OCI-LY7 (cell line): ENCODE results near the gene SLC25A31. TPM values are rescaled to one million over a fixed set of nuclear protein-coding genes. Genes with fewer than 3 reads are reported as not detected.

Experiments
- BruUV-seq: library from RNA; stranded (reverse); fragments of 400-500 nt; replicated peaks from 2 replicates; lab custom pipeline; 2021; lab: Mats Ljungman, UMichigan
- CTCF ChIA-PET: fragments of 300-600 bp; sonication (Branson Sonifier 250); formaldehyde crosslinking; loops from one replicate; lab custom pipeline; 2022; ENCODE audit warnings: antibody characterized with exemption; ENCODE audit not compliant: unreplicated experiment; lab: Charles Lee
- POLR2A ChIA-PET: fragments of 300-600 bp; sonication (Branson Sonifier 250); formaldehyde crosslinking; loops from one replicate; lab custom pipeline; 2022; ENCODE audit warnings: antibody characterized with exemption; lab: Charles Lee
- DNase-seq: peaks from one replicate; pipeline ENCODE4 v3.0.0-alpha.2; 2015; ENCODE audit warnings: low spot score
- H2AFZ ChIP-seq: fragments of 200-600 bp; sonication (generic), shearing (Covaris generic); 2 replicates; pipeline ENCODE4 v1.6.1; 2014; ENCODE audit warnings: mild to moderate bottlenecking, antibody characterized with exemption, low read length, moderate library complexity
- H3K27ac ChIP-seq: fragments of 200-600 bp; sonication (generic); 2 replicates; pipeline ENCODE4 v1.5.1; 2014; ENCODE audit warnings: mixed run types, low read depth, mild to moderate bottlenecking, moderate library complexity, low read length, inconsistent platforms; ENCODE audit not compliant: poor library complexity, severe bottlenecking
- H3K36me3 ChIP-seq: fragments of 200-600 bp; sonication (generic); 2 replicates; pipeline ENCODE4 v1.6.1; 2014; ENCODE audit warnings: mild to moderate bottlenecking, antibody characterized with exemption, low read length, moderate library complexity, mixed read lengths; ENCODE audit not compliant: insufficient read depth
- H3K4me1 ChIP-seq: fragments of 200-600 bp; sonication (generic); 2 replicates; pipeline ENCODE4 v1.5.1; 2014; ENCODE audit warnings: mild to moderate bottlenecking, low read length; ENCODE audit not compliant: insufficient read depth, poor library complexity, severe bottlenecking
- H3K4me2 ChIP-seq: fragments of 200-600 bp; sonication (generic); 2 replicates; pipeline ENCODE4 v1.6.1; 2014; ENCODE audit warnings: mild to moderate bottlenecking, low read length
- H3K4me3 ChIP-seq: fragments of 200-600 bp; sonication (generic); 2 replicates; pipeline ENCODE4 v1.5.1; 2014; ENCODE audit warnings: mild to moderate bottlenecking, low read depth, low read length; ENCODE audit not compliant: poor library complexity, severe bottlenecking
- H3K79me2 ChIP-seq: fragments of 200-600 bp; sonication (generic); 2 replicates; pipeline ENCODE4 v1.6.1; 2016; ENCODE audit warnings: low read depth, mild to moderate bottlenecking, low read length, moderate library complexity, mixed read lengths; ENCODE audit not compliant: insufficient read depth
- H3K9me2 ChIP-seq: fragments of 200-600 bp; sonication (generic); 2 replicates; pipeline ENCODE4 v1.6.1; 2016; ENCODE audit warnings: mild to moderate bottlenecking, low read length, mixed read lengths; ENCODE audit not compliant: insufficient read depth
- H3K9me3 ChIP-seq: fragments of 200-600 bp; sonication (generic); 2 replicates; pipeline ENCODE4 v1.6.1; 2014; ENCODE audit warnings: mild to moderate bottlenecking, mixed run types, low read length, mixed read lengths
- H4K20me1 ChIP-seq: fragments of 200-600 bp; sonication (generic); 2 replicates; pipeline ENCODE4 v1.6.1; 2014; ENCODE audit warnings: mild to moderate bottlenecking, antibody characterized with exemption, low read length, moderate library complexity, mixed read lengths; ENCODE audit not compliant: insufficient read depth
- CTCF ChIP-seq: fragments of 200-600 bp; sonication (generic); conservative IDR thresholded peaks from 2 replicates; pipeline ENCODE4 v1.5.1; 2014; ENCODE audit warnings: mild to moderate bottlenecking, antibody characterized with exemption, low read length, moderate library complexity, mixed read lengths
- EZH2phosphoT487 ChIP-seq: fragments of 200-600 bp; sonication (generic); IDR thresholded peaks from 2 replicates; pipeline ENCODE4 v1.6.1; 2018; ENCODE audit warnings: low read depth, borderline replicate concordance, mild to moderate bottlenecking, mixed run types, antibody characterized with exemption, low read length, moderate library complexity, mixed read lengths
- intact Hi-C: fragments of 100-400 bp; cut with micrococcal nuclease; formaldehyde crosslinking; loops from one replicate; pipeline ENCODE4 v1.10.0; 2022; ENCODE audit not compliant: unreplicated experiment
- total RNA-seq, 2 experiments: library from RNA; depleted of rRNA in 1 of 2; stranded (reverse); fragments of >200 nt in 1 of 2; shearing (Covaris generic) in 1 of 2; gene quantifications; 2 replicates each; pipeline ENCODE4 v1.2.3, GENCODE V29; 2014 to 2022

The SLC25A31 gene
- total RNA-seq, 2 experiments from 2014 or later, result not detected

- Histone ChIP-seq H3K4me3 (no peak overlapping the region), H4K20me1 (no peaks in the 10 kb centered on the region), H3K79me2 (no peaks in the 10 kb centered on the region), H3K9me3 (no peaks in the 10 kb centered on the region), H3K9me2 (no peaks in the 10 kb centered on the region), H3K36me3 (no peaks in the 10 kb centered on the region), H3K4me2 (no peak overlapping the region), H2AFZ (no peak overlapping the region), H3K4me1 (peaks cover 5% of the 10 kb centered on the region), H3K27ac (no peak overlapping the region)
- DNase-seq, result no peak
- intact Hi-C loops, result no loop called here
- CTCF ChIA-PET, result no interaction called here
- no TSS peak for BruUV-seq
- POLR2A ChIA-PET, result no interaction called here
- TF ChIP-seq EZH2phosphoT487, result no peak
- TF ChIP-seq CTCF, result no peak
Measured at GRCh38 chr4:127778102-127778501, 47.9 kb downstream of the SLC25A31 start.

GRCh38 chr4:127780598-127780997 is 50.4 kb downstream of the SLC25A31 start:
- H3K79me2 ChIP-seq, result no peaks in the 10 kb centered on the region
- H3K4me3 ChIP-seq, result no peak overlapping the region
- intact Hi-C loops, result no loop called here
- POLR2A ChIA-PET, result interaction anchor here (0.7 kb wide), 1 partner anchor 1985 kb away, joined by 3 read pairs; no protein-coding TSS in a partner anchor
- H3K36me3 ChIP-seq, result no peaks in the 10 kb centered on the region
- no peaks in the 10 kb centered on the region for H4K20me1 ChIP-seq
- H3K9me3 ChIP-seq, result no peaks in the 10 kb centered on the region
- no peaks in the 10 kb centered on the region for H3K9me2 ChIP-seq
- TF ChIP-seq CTCF (no peak), EZH2phosphoT487 (no peak)
- H3K4me2 ChIP-seq, result no peak overlapping the region
- H3K4me1 ChIP-seq, result peaks cover 5% of the 10 kb centered on the region
- DNase-seq, result no peak
- H3K27ac ChIP-seq, result no peak overlapping the region
- no peak overlapping the region for H2AFZ ChIP-seq
- BruUV-seq, result no TSS peak
- CTCF ChIA-PET, result no interaction called here

- Histone ChIP-seq H3K9me3 (no peaks in the 10 kb centered on the region), H3K36me3 (no peaks in the 10 kb centered on the region), H3K27ac (no peak overlapping the region), H2AFZ (no peak overlapping the region), H3K9me2 (no peaks in the 10 kb centered on the region), H3K4me2 (peak overlapping the region; percentile 55; the same call in 1 of the 2 replicates), H3K79me2 (no peaks in the 10 kb centered on the region), H3K4me3 (no peak overlapping the region), H4K20me1 (no peaks in the 10 kb centered on the region), H3K4me1 (peaks cover 5% of the 10 kb centered on the region)
- intact Hi-C loops, result no loop called here
- no TSS peak for BruUV-seq
- ChIA-PET CTCF (no interaction called here), POLR2A (no interaction called here)
- no peak for TF ChIP-seq CTCF
- no peak for TF ChIP-seq EZH2phosphoT487
- no peak for DNase-seq
Measured at GRCh38 chr4:127781300-127782024, 51.3 kb downstream of the SLC25A31 start.
